Gastrocnemius medialis (tissue), 4 donors: Measurements from ENCODE around the gene ATM. TPM values are rescaled to one million over a fixed set of nuclear protein-coding genes. Genes with fewer than 3 reads are reported as not detected.

ENCODE experiments used
- ATAC-seq, 2 donors: fragments of 150-250 bp; one replicate each; pipeline ENCODE4 v1.9.1; 2016
- DNase-seq, 2 donors: peaks; one replicate each; pipeline ENCODE4 v3.0.0-alpha.2; 2019
- H3K27ac ChIP-seq, 4 donors: fragments of 200-600 bp; sonication (generic); 1 replicate in 1 of 4; 2 replicates in 3 of 4; pipeline ENCODE4 v1.5.1; 2016 to 2018; ENCODE audit warnings: mild to moderate bottlenecking in 2 of 4, moderate library complexity in 1 of 4
- H3K27me3 ChIP-seq, 3 donors: fragments of 200-600 bp; sonication (generic) in 2 of 3; 1 replicate in 1 of 3; 2 replicates in 2 of 3; pipeline versions ENCODE4 v1.5.1 to v1.6.0; 2016 to 2019; ENCODE audit warnings: mild to moderate bottlenecking in 1 of 3, moderate library complexity in 1 of 3
- H3K36me3 ChIP-seq, 2 donors: fragments of 200-600 bp; sonication (generic) in 1 of 2; one replicate each; pipeline ENCODE4 v1.5.1; 2017 to 2018
- H3K4me1 ChIP-seq, 2 donors: fragments of 200-600 bp; sonication (generic) in 1 of 2; one replicate each; pipeline ENCODE4 v1.5.1; 2016 to 2017; ENCODE audit warnings: mild to moderate bottlenecking in 2 of 2
- H3K4me3 ChIP-seq, 4 donors: fragments of 200-600 bp; sonication (generic) in 3 of 4; 1 replicate in 1 of 4; 2 replicates in 3 of 4; pipeline ENCODE4 v1.5.1; 2016 to 2019; ENCODE audit warnings: mild to moderate bottlenecking in 2 of 4
- H3K9me3 ChIP-seq, 3 donors: fragments of 200-600 bp; sonication (generic) in 2 of 3; 1 replicate in 1 of 3; 2 replicates in 2 of 3; pipeline ENCODE4 v1.5.1; 2016 to 2019
- POLR2A ChIP-seq, 2 donors: fragments of 450-650 bp; IDR thresholded peaks; one replicate each; pipeline ENCODE4 v1.6.1; 2017; ENCODE audit warnings: antibody characterized with exemption in 2 of 2, mild to moderate bottlenecking in 2 of 2, moderate library complexity in 2 of 2
- in situ Hi-C, 4 donors: fragments of 200-750 bp; cut with MboI; loops; one replicate each; pipeline versions ENCODE4 v1.15.0 to v1.8.0; 2017; ENCODE audit warnings: low sequenced_read_pairs in 4 of 4
- intact Hi-C: fragments of 100-400 bp; cut with DNase I; formaldehyde crosslinking; loops from one replicate; pipeline ENCODE4 v1.15.1; 2023; ENCODE audit warnings: low total_unique reads
- total RNA-seq, 4 donors: library from RNA; depleted of rRNA; stranded (reverse); fragments of >200 nt; gene quantifications; one replicate each; pipeline versions ENCODE4 v1.1.0 to v1.2.3, GENCODE V29; 2016
- TF ChIP-seq, protein P1 (sequence below), 5 experiments: fragments of 450-650 bp in 3 of 5; fragments of 200-600 bp in 2 of 5; sonication (generic) in 2 of 5; IDR thresholded peaks in 4 of 5; conservative IDR thresholded peaks in 1 of 5; 1 replicate in 4 of 5; 2 replicates in 1 of 5; pipeline ENCODE4 v1.5.1; 2016 to 2019; ENCODE audit warnings: antibody characterized with exemption in 5 of 5, mild to moderate bottlenecking in 3 of 5, moderate library complexity in 3 of 5

Gene ATM
- total RNA-seq, 4 donors from 2014 or later: 9.3 to 21.6 (median 15.9) TPM

GRCh38 chr11:108340973-108341372 lies 118.1 kb downstream of the ATM start:
- ATAC-seq: no peak
- TF ChIP-seq, protein P1, sequence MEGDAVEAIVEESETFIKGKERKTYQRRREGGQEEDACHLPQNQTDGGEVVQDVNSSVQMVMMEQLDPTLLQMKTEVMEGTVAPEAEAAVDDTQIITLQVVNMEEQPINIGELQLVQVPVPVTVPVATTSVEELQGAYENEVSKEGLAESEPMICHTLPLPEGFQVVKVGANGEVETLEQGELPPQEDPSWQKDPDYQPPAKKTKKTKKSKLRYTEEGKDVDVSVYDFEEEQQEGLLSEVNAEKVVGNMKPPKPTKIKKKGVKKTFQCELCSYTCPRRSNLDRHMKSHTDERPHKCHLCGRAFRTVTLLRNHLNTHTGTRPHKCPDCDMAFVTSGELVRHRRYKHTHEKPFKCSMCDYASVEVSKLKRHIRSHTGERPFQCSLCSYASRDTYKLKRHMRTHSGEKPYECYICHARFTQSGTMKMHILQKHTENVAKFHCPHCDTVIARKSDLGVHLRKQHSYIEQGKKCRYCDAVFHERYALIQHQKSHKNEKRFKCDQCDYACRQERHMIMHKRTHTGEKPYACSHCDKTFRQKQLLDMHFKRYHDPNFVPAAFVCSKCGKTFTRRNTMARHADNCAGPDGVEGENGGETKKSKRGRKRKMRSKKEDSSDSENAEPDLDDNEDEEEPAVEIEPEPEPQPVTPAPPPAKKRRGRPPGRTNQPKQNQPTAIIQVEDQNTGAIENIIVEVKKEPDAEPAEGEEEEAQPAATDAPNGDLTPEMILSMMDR (IDR thresholded peaks at IDR 0.05 in 4 of 5, conservative IDR thresholded peaks at IDR 0.05 in 1 of 5): no peak
- no peak for TF ChIP-seq POLR2A (IDR thresholded peaks at IDR 0.05)
- Histone ChIP-seq H3K4me1 (no peaks in the 10 kb centered on the region), H3K27me3 (no peaks in the 10 kb centered on the region), H3K9me3 (no peaks in the 10 kb centered on the region), H3K27ac (no peak overlapping the region), H3K4me3 (no peak overlapping the region), H3K36me3 (peaks cover 0 to 17% of the 10 kb centered on the region in 2 donors)
- intact Hi-C loops (no loop called here), in situ Hi-C loops (no loop called here)
- no peak for DNase-seq

DNA sequence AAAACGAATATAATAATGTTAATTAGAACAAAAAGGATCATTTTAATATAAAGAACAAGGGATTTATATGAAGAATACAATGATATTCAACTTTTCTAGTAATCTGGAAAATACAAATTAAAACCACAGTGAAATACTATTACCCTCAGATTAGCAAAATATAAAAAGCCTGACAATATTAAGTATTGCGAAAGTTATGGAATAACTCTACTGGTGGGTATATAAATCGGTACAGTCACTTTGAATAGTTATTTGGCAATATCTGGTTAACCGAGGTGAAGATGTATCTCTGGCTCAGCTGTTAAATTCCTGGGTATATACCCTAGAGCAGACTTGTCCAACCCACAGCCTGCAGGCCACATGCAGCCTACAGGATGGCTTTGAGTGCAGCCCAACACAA lies 118.8 kb downstream of the ATM start:
- no peak for DNase-seq
- Histone ChIP-seq H3K27me3 (no peaks in the 10 kb centered on the region), H3K36me3 (peaks cover 0 to 15% of the 10 kb centered on the region in 2 donors), H3K4me3 (no peak overlapping the region), H3K27ac (no peak overlapping the region), H3K9me3 (no peaks in the 10 kb centered on the region), H3K4me1 (no peaks in the 10 kb centered on the region)
- in situ Hi-C loops (no loop called here), intact Hi-C loops (no loop called here)
- TF ChIP-seq POLR2A (IDR thresholded peaks at IDR 0.05): no peak
- TF ChIP-seq, protein P1 (IDR thresholded peaks at IDR 0.05 in 4 of 5, conservative IDR thresholded peaks at IDR 0.05 in 1 of 5): no peak
- ATAC-seq: no peak

GRCh38 chr11:108343714-108344113 lies 120.8 kb downstream of the ATM start:
- no peak for ATAC-seq
- Histone ChIP-seq H3K27ac (no peak overlapping the region), H3K36me3 (peaks cover 0 to 17% of the 10 kb centered on the region in 2 donors), H3K4me3 (no peak overlapping the region), H3K9me3 (no peaks in the 10 kb centered on the region), H3K4me1 (no peaks in the 10 kb centered on the region), H3K27me3 (no peaks in the 10 kb centered on the region)
- in situ Hi-C loops: no loop called here
- no peak for DNase-seq
- intact Hi-C loops: no loop called here
- TF ChIP-seq, protein P1 (IDR thresholded peaks at IDR 0.05 in 4 of 5, conservative IDR thresholded peaks at IDR 0.05 in 1 of 5): no peak

DNA sequence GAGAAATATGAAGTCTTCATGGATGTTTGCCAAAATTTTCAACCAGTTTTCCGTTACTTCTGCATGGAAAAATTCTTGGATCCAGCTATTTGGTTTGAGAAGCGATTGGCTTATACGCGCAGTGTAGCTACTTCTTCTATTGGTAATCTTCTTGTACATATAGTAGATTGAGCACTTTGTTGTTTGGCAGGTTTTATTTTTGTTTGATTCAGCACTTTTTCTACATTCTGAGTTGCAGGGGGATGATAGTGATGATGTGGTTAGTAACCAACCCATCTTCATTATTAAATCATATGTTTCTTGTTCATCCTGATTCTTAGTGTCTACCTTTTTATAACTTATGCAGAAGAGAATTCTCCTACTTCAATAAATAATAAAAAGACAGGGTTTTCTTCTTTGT lies 122.9 kb downstream of the ATM start:
- no peak for DNase-seq
- no peaks in the 10 kb centered on the region for H3K4me1 ChIP-seq

More for the DNA sequence above, 122.9 kb downstream of the ATM start:
- Histone ChIP-seq H3K27me3 (no peaks in the 10 kb centered on the region), H3K9me3 (no peaks in the 10 kb centered on the region), H3K27ac (no peak overlapping the region), H3K36me3 (peaks cover 0 to 32% of the 10 kb centered on the region in 2 donors), H3K4me3 (no peak overlapping the region)
- TF ChIP-seq, protein P1 (IDR thresholded peaks at IDR 0.05 in 4 of 5, conservative IDR thresholded peaks at IDR 0.05 in 1 of 5): no peak
- no peak for TF ChIP-seq POLR2A (IDR thresholded peaks at IDR 0.05)
- in situ Hi-C loops (no loop called here), intact Hi-C loops (no loop called here)
- no peak for ATAC-seq
